ENCODE measurements around the gene GALNT4. TPM values are rescaled to one million over a fixed set of nuclear protein-coding genes. Genes with fewer than 3 reads are reported as not detected.

Gene GALNT4
- total and polyA plus RNA-seq, 10 of the 15 experiments (the other 5 are each of a cell fraction or from before 2014, with no cell fraction given) = 0.90 to 2.9 (median 1.8) TPM

GRCh38 chr12:89474615-89475014 lies 50.0 kb downstream of the GALNT4 start:
- POLR2A ChIA-PET = interaction anchor here (1.3 kb wide), 1 partner anchor 53 kb away, joined by 3 read pairs; no protein-coding TSS in a partner anchor
- Histone ChIP-seq H3K4me3 (no peak overlapping the region), H3K9me3 (replicated peaks; ENCODE audit: control insufficient read depth, insufficient read depth, low read length) (no peaks in the 10 kb centered on the region), H3K27me3 (replicated peaks in 1 of 2; ENCODE audit: control insufficient read depth in 2 of 2, insufficient read depth in 2 of 2, low read length in 1 of 2) (no peaks in the 10 kb centered on the region), H3K4me1 (ENCODE audit: control insufficient read depth, insufficient read depth, low read length) (peaks cover 15% of the 10 kb centered on the region), H3K36me3 (ENCODE audit: control insufficient read depth in 2 of 2, insufficient read depth in 2 of 2, low read length in 1 of 2) (no peaks in the 10 kb centered on the region), H3K9ac (ENCODE audit: control insufficient read depth, insufficient read depth, low read length) (no peak overlapping the region), H3K79me2 (ENCODE audit: control insufficient read depth, insufficient read depth, low read length) (no peaks in the 10 kb centered on the region), H3K27ac (ENCODE audit: control insufficient read depth, insufficient read depth) (no peak overlapping the region), H4K20me1 (ENCODE audit: control insufficient read depth, insufficient read depth) (no peaks in the 10 kb centered on the region), H3K4me2 (ENCODE audit: control insufficient read depth, insufficient read depth) (no peak overlapping the region), H2AFZ (ENCODE audit: control insufficient read depth, low read depth, low read length) (no peak overlapping the region)
- TF ChIP-seq NBN (IDR thresholded peaks at IDR 0.05) (no peak), TARDBP (IDR thresholded peaks at IDR 0.05; ENCODE audit: borderline replicate concordance) (no peak), GABPA (IDR thresholded peaks at IDR 0.05; ENCODE audit: low read depth) (no peak), PAX5 (IDR thresholded peaks at IDR 0.05; ENCODE audit: borderline replicate concordance, low read depth, low read length) (no peak), CREB1 (IDR thresholded peaks at IDR 0.05; ENCODE audit: low read depth) (no peak), CHD1 (IDR thresholded peaks at IDR 0.05; ENCODE audit: low read depth, low read length) (no peak), HDAC6 (IDR thresholded peaks at IDR 0.05; ENCODE audit: unreplicated experiment) (no peak), MAX (IDR thresholded peaks at IDR 0.05; ENCODE audit: low read depth, low read length) (no peak), EZH2 (IDR thresholded peaks at IDR 0.05; ENCODE audit: borderline replicate concordance, control insufficient read depth, low read depth, low read length) (no peak), LARP7 (IDR thresholded peaks at IDR 0.05) (no peak)
- TF ChIP-seq, protein P1, sequence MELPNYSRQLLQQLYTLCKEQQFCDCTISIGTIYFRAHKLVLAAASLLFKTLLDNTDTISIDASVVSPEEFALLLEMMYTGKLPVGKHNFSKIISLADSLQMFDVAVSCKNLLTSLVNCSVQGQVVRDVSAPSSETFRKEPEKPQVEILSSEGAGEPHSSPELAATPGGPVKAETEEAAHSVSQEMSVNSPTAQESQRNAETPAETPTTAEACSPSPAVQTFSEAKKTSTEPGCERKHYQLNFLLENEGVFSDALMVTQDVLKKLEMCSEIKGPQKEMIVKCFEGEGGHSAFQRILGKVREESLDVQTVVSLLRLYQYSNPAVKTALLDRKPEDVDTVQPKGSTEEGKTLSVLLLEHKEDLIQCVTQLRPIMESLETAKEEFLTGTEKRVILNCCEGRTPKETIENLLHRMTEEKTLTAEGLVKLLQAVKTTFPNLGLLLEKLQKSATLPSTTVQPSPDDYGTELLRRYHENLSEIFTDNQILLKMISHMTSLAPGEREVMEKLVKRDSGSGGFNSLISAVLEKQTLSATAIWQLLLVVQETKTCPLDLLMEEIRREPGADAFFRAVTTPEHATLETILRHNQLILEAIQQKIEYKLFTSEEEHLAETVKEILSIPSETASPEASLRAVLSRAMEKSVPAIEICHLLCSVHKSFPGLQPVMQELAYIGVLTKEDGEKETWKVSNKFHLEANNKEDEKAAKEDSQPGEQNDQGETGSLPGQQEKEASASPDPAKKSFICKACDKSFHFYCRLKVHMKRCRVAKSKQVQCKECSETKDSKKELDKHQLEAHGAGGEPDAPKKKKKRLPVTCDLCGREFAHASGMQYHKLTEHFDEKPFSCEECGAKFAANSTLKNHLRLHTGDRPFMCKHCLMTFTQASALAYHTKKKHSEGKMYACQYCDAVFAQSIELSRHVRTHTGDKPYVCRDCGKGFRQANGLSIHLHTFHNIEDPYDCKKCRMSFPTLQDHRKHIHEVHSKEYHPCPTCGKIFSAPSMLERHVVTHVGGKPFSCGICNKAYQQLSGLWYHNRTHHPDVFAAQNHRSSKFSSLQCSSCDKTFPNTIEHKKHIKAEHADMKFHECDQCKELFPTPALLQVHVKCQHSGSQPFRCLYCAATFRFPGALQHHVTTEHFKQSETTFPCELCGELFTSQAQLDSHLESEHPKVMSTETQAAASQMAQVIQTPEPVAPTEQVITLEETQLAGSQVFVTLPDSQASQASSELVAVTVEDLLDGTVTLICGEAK (IDR thresholded peaks at IDR 0.05; ENCODE audit: borderline replicate concordance) = no peak
- intact Hi-C loops (cut with micrococcal nuclease; ENCODE audit: unreplicated experiment) = loop anchor here (10.0 kb wide), 1 partner anchor 1380 kb away; no protein-coding TSS in a partner anchor
- in situ Hi-C loops (cut with MboI) = loop anchor here (5.0 kb wide), 1 partner anchor 53 kb away; the partner anchor contains the start of gene POC1B
- DNase-seq (ENCODE audit: low read depth, low spot score) (no peak), FAIRE-seq (no peak), ATAC-seq (no peak; the same call in 1 of the 3 replicates)
- WGBS (ENCODE audit: insufficient coverage, insufficient replicate concordance, low lambda C conversion rate, missing lambda C conversion rate) = 33% methylated on average over 1 of the region's 1 CpG
- no TSS peak for BruUV-seq (replicated peaks)
- SMC1A ChIA-PET (ENCODE audit: uncharacterized antibody, unreplicated experiment) = no interaction called here
- RAD21 ChIA-PET (ENCODE audit: unreplicated experiment) = no interaction called here
- CTCF ChIA-PET = interaction anchor here (0.6 to 1.3 kb wide), 5 partner anchors 8 to 437 kb away, joined by 3 to 6 read pairs (median 3); partner anchors contain the start of gene GALNT4

Small RNAs within 50 kb of the gene (small RNA-seq; reads per million reads assigned to genes)
- gene AC025034.2 (not detected), gene POC1B-GALNT4 (not detected)

Other genes with a start within 250 kb of the GALNT4 start
- gene DUSP6, start 172.3 kb downstream of the GALNT4 start, total RNA-seq (2014; rRNA removed) = 0.06 TPM in 1 of 2 replicates, not detected in the other
- gene DUSP6, start 172.3 kb downstream of the GALNT4 start, total RNA-seq (2014; rRNA removed; fragmentation: Illumina TruSeq; extraction: Trizol) = 0.04 and 0.09 TPM in 2 replicates
- gene DUSP6, start 172.3 kb downstream of the GALNT4 start, total RNA-seq (2021) = 0.48 and 0.69 TPM in 2 replicates
- 0.07 and 0.24 TPM in 2 replicates for gene DUSP6, start 172.3 kb downstream of the GALNT4 start, polyA plus RNA-seq (2011; rRNA removed)
- gene DUSP6, start 172.3 kb downstream of the GALNT4 start, polyA plus RNA-seq (2014; fragmentation: Illumina TruSeq; extraction: Trizol) = 0.07 TPM in 1 of 2 replicates, not detected in the other
- under 1 TPM in 1 of 2 experiments, not detected in 1; 0.02 TPM for gene DUSP6, start 172.3 kb downstream of the GALNT4 start, polyA plus RNA-seq (2014; fragmentation: Nextera tagmentation; extraction: Ambion mirVana)
- 0.13 TPM in 1 of 2 replicates, not detected in the other for gene DUSP6, start 172.3 kb downstream of the GALNT4 start, polyA plus RNA-seq (2014; rRNA removed)
- under 1 TPM; 0.07 to 0.13 TPM for gene DUSP6, start 172.3 kb downstream of the GALNT4 start, polyA plus RNA-seq (2016; fragmentation: Nextera tagmentation; extraction: Ambion mirVana)
- gene POC1B, start 1.3 kb upstream of the GALNT4 start, total RNA-seq (2014; rRNA removed) = 10.8 and 14.5 TPM in 2 replicates
- gene POC1B, start 1.3 kb upstream of the GALNT4 start, total RNA-seq (2014; rRNA removed; fragmentation: Illumina TruSeq; extraction: Trizol) = 11.6 and 16.9 TPM in 2 replicates
- gene POC1B, start 1.3 kb upstream of the GALNT4 start, total RNA-seq (2021) = 8.6 and 11.1 TPM in 2 replicates
- gene POC1B, start 1.3 kb upstream of the GALNT4 start, polyA plus RNA-seq (2011; rRNA removed) = 16.7 and 26.5 TPM in 2 replicates
- gene POC1B, start 1.3 kb upstream of the GALNT4 start, polyA plus RNA-seq (2014; fragmentation: Illumina TruSeq; extraction: Trizol) = 12.6 and 16.6 TPM in 2 replicates
- gene POC1B, start 1.3 kb upstream of the GALNT4 start, polyA plus RNA-seq (2014; fragmentation: Nextera tagmentation; extraction: Ambion mirVana) = 1 to 10 TPM; 4.4 to 6.3 TPM
- 5.8 and 9.0 TPM in 2 replicates for gene POC1B, start 1.3 kb upstream of the GALNT4 start, polyA plus RNA-seq (2014; rRNA removed)
- gene POC1B, start 1.3 kb upstream of the GALNT4 start, polyA plus RNA-seq (2016; fragmentation: Nextera tagmentation; extraction: Ambion mirVana) = 10 to 100 TPM; 17.4 to 17.8 TPM
- 46.0 and 56.0 TPM in 2 replicates for gene ATP2B1, start 184.0 kb upstream of the GALNT4 start, total RNA-seq (2014; rRNA removed)
- gene ATP2B1, start 184.0 kb upstream of the GALNT4 start, total RNA-seq (2014; rRNA removed; fragmentation: Illumina TruSeq; extraction: Trizol) = 67.8 TPM in 2 replicates
- 51.1 and 54.9 TPM in 2 replicates for gene ATP2B1, start 184.0 kb upstream of the GALNT4 start, total RNA-seq (2021)
- 27.1 and 39.4 TPM in 2 replicates for gene ATP2B1, start 184.0 kb upstream of the GALNT4 start, polyA plus RNA-seq (2011; rRNA removed)
- gene ATP2B1, start 184.0 kb upstream of the GALNT4 start, polyA plus RNA-seq (2014; fragmentation: Illumina TruSeq; extraction: Trizol) = 51.0 and 74.4 TPM in 2 replicates
- gene ATP2B1, start 184.0 kb upstream of the GALNT4 start, polyA plus RNA-seq (2014; fragmentation: Nextera tagmentation; extraction: Ambion mirVana) = 10 to 100 TPM; 15.9 to 18.6 TPM
- 22.9 and 29.1 TPM in 2 replicates for gene ATP2B1, start 184.0 kb upstream of the GALNT4 start, polyA plus RNA-seq (2014; rRNA removed)
- 10 to 100 TPM; 53.0 to 62.2 TPM for gene ATP2B1, start 184.0 kb upstream of the GALNT4 start, polyA plus RNA-seq (2016; fragmentation: Nextera tagmentation; extraction: Ambion mirVana)